Right forelimb (tissue), 1 donor: ENCODE measurements around the gene WNK4.

Source experiments
- DNase-seq: peaks from one replicate; pipeline ENCODE4 v3.0.0-alpha.2; 2018

Gene WNK4

DNA sequence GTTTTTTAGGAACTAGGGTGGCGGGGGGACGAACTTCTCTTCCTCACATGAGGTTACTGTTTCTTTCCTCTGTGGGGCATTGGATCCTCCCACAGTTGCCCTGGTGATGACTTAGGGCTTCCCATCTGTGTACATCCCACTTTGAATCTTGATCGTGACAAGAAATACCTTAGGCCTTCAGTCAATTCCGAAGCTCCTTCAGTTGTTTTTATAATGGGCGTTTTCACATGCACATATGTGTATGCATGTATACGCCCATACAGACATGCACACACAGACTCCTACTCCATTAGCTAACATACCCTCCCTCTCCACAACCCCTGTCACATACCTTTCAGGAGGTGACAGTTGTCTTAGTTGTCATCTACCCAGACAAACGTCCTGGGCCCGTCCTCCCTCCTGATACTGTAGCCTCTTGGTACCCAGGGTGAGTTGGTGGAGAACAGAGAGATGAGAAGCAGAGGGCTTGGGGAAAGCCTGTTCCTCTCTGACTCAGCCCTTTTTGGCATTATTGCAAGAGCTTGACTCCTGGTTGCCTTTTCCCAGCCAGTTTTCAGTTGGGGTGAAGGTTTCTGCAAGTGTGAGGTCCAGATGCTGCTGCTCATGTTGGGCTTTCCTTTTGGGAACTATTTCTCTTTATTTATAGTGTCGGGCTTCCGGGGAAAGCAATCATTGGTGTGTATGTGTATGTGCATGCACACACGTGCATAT lies 61.7 kb downstream of the WNK4 start:
- no peak for DNase-seq

- DNase-seq, result no peak
These were observed 63.0 kb downstream of the WNK4 start for GRCh38 chr17:42843358-42843934.

DNA sequence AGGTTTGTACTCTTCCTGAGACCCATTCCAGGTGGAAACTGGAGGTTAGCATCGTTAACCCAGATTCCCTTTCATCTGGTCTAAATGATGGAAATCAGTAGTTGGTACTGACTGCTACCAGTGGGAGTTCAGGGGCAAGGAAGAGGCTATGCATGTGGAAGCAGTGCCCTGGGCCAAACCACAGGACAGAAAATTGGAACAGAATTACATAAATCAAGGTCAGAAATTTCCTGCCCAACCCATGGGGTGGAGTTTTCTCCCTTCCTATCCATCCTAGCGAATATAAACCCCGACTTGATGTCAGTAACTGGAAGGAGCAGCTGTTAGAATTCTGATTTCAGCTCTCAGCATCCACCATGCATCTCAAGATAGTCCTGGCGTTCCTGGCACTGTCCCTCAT lies 63.9 kb downstream of the WNK4 start, which contains the start of gene AOC2:
AOC2 (plus strand) TSS at position 310 of the 400 bp plus-strand sequence; CDS start at position 357, 47 bp downstream.
- DNase-seq, result no peak

GRCh38 chr17:42844761-42845555 lies 64.5 kb downstream of the WNK4 start:
- DNase-seq, result no peak

GRCh38 chr17:42845556-42845917 lies 65.1 kb downstream of the WNK4 start:
- no peak for DNase-seq

DNA sequence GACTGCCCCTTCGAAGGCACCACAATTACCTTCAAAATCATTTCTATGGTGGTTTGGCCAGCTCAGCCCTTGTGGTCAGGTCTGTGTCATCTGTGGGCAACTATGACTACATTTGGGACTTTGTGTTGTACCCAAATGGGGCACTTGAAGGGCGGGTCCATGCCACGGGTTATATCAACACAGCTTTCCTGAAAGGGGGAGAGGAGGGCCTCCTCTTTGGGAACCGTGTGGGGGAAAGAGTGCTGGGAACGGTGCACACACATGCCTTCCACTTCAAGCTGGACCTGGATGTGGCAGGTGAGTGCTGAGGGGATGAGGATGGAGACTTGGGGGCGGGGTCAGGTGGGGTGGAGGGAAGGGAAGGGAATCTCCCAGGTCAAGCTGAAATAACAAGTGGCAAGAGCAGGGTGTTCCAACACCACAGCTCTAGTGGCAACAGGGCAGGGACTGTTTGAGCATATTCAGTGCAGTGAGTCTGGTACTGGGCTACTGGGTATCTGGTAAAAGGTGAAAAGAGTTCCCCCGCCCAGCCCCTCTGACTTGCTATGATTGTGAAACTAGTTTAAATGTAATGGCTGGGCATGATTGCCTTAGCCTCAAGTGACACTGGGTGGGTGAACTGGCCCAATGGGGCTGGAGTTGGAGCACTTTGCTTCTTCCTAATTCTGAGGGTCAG lies 65.6 kb downstream of the WNK4 start:
- no peak for DNase-seq
